Measurements from ENCODE around the gene WSCD2.

DNA sequence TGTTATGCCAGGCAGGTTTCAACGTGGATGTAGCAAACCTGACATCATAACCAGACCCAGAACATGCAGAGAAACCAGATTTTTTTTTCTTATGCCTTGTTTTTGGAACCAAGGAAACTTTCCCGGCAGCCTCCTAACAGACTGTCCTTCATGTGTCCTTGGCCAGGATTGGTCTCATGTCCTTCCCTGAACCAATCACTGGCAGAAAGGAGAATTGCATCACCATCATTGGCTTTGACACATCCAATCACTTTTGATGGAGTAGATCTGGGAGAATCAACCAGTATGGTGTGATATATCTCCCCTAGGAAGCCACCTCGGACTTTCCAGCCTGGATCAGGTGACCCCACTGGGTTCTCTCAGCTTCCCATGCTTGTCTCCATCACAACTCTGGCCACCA, 25.6 kb upstream of the WSCD2 start:
- TF ChIP-seq EZH2 (IDR thresholded peaks at IDR 0.05; ENCODE audit: insufficient read depth, poor library complexity, severe bottlenecking) (no peak), EZH2phosphoT487 (IDR thresholded peaks at IDR 0.05; ENCODE audit: insufficient read depth, low read depth) (no peak)
